ENCODE data around the gene RGS12.

RGS12 gene

GRCh38 chr4:3253808-3254207, 39.0 kb upstream of the RGS12 start:
- no peak for DNase-seq

- no peak for DNase-seq
Measured at GRCh38 chr4:3254302-3255131, 38.3 kb upstream of the RGS12 start.

GRCh38 chr4:3255611-3256186, 37.1 kb upstream of the RGS12 start:
- DNase-seq: no peak

GRCh38 chr4:3256230-3257102, 36.4 kb upstream of the RGS12 start:
- DNase-seq: peak; percentile 22

GRCh38 chr4:3257103-3257555, 35.7 kb upstream of the RGS12 start:
- peak; percentile 93 for DNase-seq

- DNase-seq: peak; percentile 88
Measured at GRCh38 chr4:3257556-3258482, 35.0 kb upstream of the RGS12 start.

- DNase-seq: no peak
Measured at GRCh38 chr4:3261411-3262207, 31.2 kb upstream of the RGS12 start.

GRCh38 chr4:3262208-3263052, 30.4 kb upstream of the RGS12 start:
- DNase-seq: no peak

- no peak for DNase-seq
Measured at GRCh38 chr4:3263053-3263875, 29.6 kb upstream of the RGS12 start.

GRCh38 chr4:3263876-3264193, 29.0 kb upstream of the RGS12 start:
- no peak for DNase-seq

GRCh38 chr4:3266076-3266475, 26.7 kb upstream of the RGS12 start:
- DNase-seq: no peak

GRCh38 chr4:3267576-3268394, 25.0 kb upstream of the RGS12 start:
- peak; percentile 28 for DNase-seq

- peak; percentile 16 for DNase-seq
Measured at GRCh38 chr4:3268395-3269104, 24.3 kb upstream of the RGS12 start.

- no peak for DNase-seq
Measured at GRCh38 chr4:3269105-3269927, 23.5 kb upstream of the RGS12 start.

- no peak for DNase-seq
Measured at GRCh38 chr4:3269991-3270611, 22.7 kb upstream of the RGS12 start.

- DNase-seq: no peak
Measured at GRCh38 chr4:3271131-3271530, 21.7 kb upstream of the RGS12 start.

- DNase-seq: no peak
Measured at GRCh38 chr4:3276986-3277385, 15.8 kb upstream of the RGS12 start.
